Adrenal gland (tissue), 12 donors: ENCODE measurements around the gene STX5. TPM values are rescaled to one million over a fixed set of nuclear protein-coding genes. Genes with fewer than 3 reads are reported as not detected.

ENCODE experiments used
- DNase-seq, 7 donors: peaks; one replicate each; pipeline ENCODE4 v3.0.0-alpha.2; 2019 to 2020
- H3K27ac ChIP-seq, 5 donors: fragments of 200-600 bp; sonication (generic) in 4 of 5; 1 replicate in 3 of 5; 2 replicates in 2 of 5; pipeline versions ENCODE4 v1.5.1 to v1.8.0; 2016 to 2020; ENCODE audit warnings: mild to moderate bottlenecking in 1 of 5
- H3K27me3 ChIP-seq: fragments of 200-600 bp; 2 replicates; pipeline ENCODE4 v1.8.0; 2021
- H3K36me3 ChIP-seq, 2 donors: fragments of 200-600 bp; replicated peaks in 1 of 2; 1 replicate in 1 of 2; 2 replicates in 1 of 2; pipeline versions ENCODE4 v1.5.1 to v1.8.0; 2018 to 2022
- H3K4me1 ChIP-seq, 2 donors: fragments of 200-600 bp; replicated peaks in 1 of 2; 1 replicate in 1 of 2; 2 replicates in 1 of 2; pipeline versions ENCODE4 v1.5.1 to v1.8.0; 2018 to 2021
- H3K4me3 ChIP-seq, 4 donors: fragments of 200-600 bp; sonication (generic) in 3 of 4; one replicate each; pipeline ENCODE4 v1.5.1; 2016 to 2018
- H3K9me3 ChIP-seq, 3 donors: fragments of 200-600 bp; sonication (generic) in 1 of 3; replicated peaks in 1 of 3; 1 replicate in 2 of 3; 2 replicates in 1 of 3; pipeline versions ENCODE4 v1.5.1 to v1.8.0; 2016 to 2021
- POLR2A ChIP-seq, 2 donors: fragments of 450-650 bp; IDR thresholded peaks; one replicate each; pipeline ENCODE4 v1.6.1; 2017; ENCODE audit warnings: antibody characterized with exemption in 2 of 2, mild to moderate bottlenecking in 2 of 2, moderate library complexity in 1 of 2
- WGBS, 4 donors: extraction: QIAGEN DNeasy Blood & Tissue Kit in 2 of 4; methylation state at CpG; one replicate each; pipeline versions ENCODE4 v1.1.5 to v1.1.7; 2013 to 2017; 5-methylcytosine and 5-hydroxymethylcytosine counted together
- intact Hi-C, 2 donors: fragments of 100-400 bp; cut with DNase I; formaldehyde crosslinking; loops; one replicate each; pipeline versions ENCODE4 v1.14.1 to v1.15.0; 2022 to 2023
- polyA plus RNA-seq, 3 donors: library from polyadenylated mRNA; stranded (reverse); fragments of 200-250 nt in 2 of 3; fragments of 350-450 nt in 1 of 3; fragmentation: Illumina TruSeq in 1 of 3; extraction: RNeasy Lipid Tissue Mini Kit (QIAGEN cat#74804) in 1 of 3; gene quantifications; one replicate each; pipeline ENCODE4 v1.2.3, GENCODE V29; 2013 to 2014
- total RNA-seq, 9 donors: library from RNA; depleted of rRNA in 4 of 9; stranded (reverse); fragments of >200 nt in 4 of 9; fragments of 120-200 nt in 1 of 9; fragmentation: NEBNext Ultra II Directional in 1 of 9; extraction: Animal tissue kit (Norgen Biotek cat#: 25700) in 1 of 9; gene quantifications; one replicate each; pipeline versions ENCODE4 v1.1.0 to v1.2.4, GENCODE V29; 2013 to 2023
- TF ChIP-seq, protein P1 (sequence below), 6 experiments: fragments of 450-650 bp in 4 of 6; fragments of 200-600 bp in 2 of 6; sonication (generic) in 1 of 6; IDR thresholded peaks; 1 replicate in 5 of 6; 2 replicates in 1 of 6; pipeline versions ENCODE4 v1.5.1 to v1.8.0; 2016 to 2021; ENCODE audit warnings: antibody characterized with exemption in 6 of 6, mild to moderate bottlenecking in 2 of 6, moderate library complexity in 1 of 6
- donor health status: healthy with polysubstance abuse.
- donor health status: Bipolar disorder and iron deficiency.
- donor health status: DM: yes; HTN: yes; CAD: no.
- donor health status: DM: no; HTN: no; CAD: no.
- donor health status: DM: no; HTN: no; CAD: no.
- donor health status: DM: yes; HTN: yes; CAD: no.

Gene STX5
- total and polyA plus RNA-seq, 12 donors = 19.7 to 59.9 (median 36.0) TPM

DNA sequence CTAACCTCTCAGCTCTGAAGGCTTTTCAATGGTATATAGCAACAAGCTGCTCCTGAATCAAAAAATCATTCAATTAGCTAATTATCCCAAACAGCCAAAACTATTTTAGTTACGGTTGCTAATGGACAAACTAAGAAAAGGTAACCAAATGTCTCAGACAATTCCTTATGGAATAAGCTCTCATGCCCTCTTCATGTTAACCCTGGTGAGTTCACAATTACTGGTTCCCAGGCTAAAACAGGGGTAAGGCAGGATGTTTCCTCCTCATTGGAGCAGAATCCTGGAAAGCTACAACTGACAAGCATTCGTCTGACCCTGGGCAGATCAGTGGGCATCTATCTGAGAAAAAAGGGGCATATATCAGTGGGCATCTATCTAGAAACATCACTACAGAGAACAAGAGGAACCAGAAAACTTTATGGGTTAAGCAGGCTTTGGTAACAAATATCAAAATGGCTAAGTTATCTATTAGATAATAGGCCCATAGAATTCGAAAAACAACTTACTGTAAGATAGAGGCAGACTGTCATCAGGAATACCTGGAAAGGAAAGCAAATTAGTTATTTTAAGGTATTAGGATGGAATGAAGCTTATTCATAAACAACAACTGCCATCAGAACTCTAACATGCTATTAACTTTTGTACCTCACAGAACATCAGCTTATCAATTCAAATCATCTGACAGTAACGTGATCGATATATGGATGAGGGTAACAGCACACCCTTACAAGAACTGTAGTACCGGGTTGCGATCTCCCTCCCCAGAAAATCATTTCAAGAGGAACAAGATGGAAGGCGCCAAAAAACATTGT is 22.4 kb upstream of the STX5 start:
- no peak for TF ChIP-seq POLR2A (IDR thresholded peaks at IDR 0.05)
- TF ChIP-seq, protein P1, sequence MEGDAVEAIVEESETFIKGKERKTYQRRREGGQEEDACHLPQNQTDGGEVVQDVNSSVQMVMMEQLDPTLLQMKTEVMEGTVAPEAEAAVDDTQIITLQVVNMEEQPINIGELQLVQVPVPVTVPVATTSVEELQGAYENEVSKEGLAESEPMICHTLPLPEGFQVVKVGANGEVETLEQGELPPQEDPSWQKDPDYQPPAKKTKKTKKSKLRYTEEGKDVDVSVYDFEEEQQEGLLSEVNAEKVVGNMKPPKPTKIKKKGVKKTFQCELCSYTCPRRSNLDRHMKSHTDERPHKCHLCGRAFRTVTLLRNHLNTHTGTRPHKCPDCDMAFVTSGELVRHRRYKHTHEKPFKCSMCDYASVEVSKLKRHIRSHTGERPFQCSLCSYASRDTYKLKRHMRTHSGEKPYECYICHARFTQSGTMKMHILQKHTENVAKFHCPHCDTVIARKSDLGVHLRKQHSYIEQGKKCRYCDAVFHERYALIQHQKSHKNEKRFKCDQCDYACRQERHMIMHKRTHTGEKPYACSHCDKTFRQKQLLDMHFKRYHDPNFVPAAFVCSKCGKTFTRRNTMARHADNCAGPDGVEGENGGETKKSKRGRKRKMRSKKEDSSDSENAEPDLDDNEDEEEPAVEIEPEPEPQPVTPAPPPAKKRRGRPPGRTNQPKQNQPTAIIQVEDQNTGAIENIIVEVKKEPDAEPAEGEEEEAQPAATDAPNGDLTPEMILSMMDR (IDR thresholded peaks at IDR 0.05) = no peak
- WGBS, 4 donors = 20 to 24% (median 21%) methylated on average over 8 of the region's 8 CpGs
- intact Hi-C loops = no loop called here

DNA sequence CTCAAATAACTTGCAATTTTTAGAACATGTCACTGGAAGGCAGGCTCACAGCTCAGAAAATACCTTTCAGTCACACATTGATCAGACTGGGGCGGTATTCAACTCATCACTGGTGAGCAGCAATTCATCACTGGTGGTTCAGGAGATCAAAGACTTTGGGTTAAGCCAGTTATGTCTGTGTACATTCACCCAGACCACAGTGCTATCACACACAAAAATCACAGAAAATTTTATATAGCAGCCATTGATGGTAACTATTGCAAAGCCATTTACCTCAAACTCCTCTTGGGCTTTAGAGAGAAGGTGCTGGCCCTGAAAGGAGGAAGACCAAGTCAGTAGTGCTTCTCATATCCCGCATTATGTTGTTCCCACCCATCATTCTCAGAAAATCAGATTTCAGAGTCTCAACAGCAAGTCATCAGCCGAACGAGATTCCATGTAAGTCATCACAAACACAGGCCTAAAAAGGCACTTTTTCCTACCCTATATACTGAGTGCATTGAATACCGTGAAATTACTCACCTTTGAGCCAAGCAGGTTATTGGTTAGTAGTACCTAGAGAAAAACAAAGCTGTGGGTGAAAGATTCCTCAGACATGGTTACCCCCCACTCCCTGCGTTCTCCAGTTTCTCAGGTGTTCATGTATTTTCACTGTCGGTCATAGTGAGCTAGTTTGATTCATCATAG is 21.6 kb upstream of the STX5 start:
- TF ChIP-seq, protein P1 (IDR thresholded peaks at IDR 0.05) = no peak
- TF ChIP-seq POLR2A (IDR thresholded peaks at IDR 0.05) = no peak
- WGBS, 4 donors = 65 to 74% (median 72%) methylated on average over 7 of the region's 7 CpGs
- Histone ChIP-seq H3K27me3 (no peaks in the 10 kb centered on the region), H3K4me3 (peak overlapping the region in 1 of 4 donors; percentile 71), H3K4me1 (peaks cover 12 to 21% of the 10 kb centered on the region in 2 donors), H3K9me3 (no peaks in the 10 kb centered on the region), H3K27ac (no peak overlapping the region), H3K36me3 (peaks cover 0 to 32% of the 10 kb centered on the region in 2 donors)
- intact Hi-C loops = no loop called here
- DNase-seq = no peak

More for the DNA sequence above, 22.4 kb upstream of the STX5 start:
- peak overlapping the region in 2 of 5 donors; percentile 62 to 75 for H3K27ac ChIP-seq
- DNase-seq = no peak
- peaks cover 12 to 21% of the 10 kb centered on the region in 2 donors for H3K4me1 ChIP-seq
- H3K27me3 ChIP-seq = no peaks in the 10 kb centered on the region
- peak overlapping the region in 1 of 4 donors; percentile 71 for H3K4me3 ChIP-seq
- H3K36me3 ChIP-seq = peaks cover 0 to 32% of the 10 kb centered on the region in 2 donors
- H3K9me3 ChIP-seq = no peaks in the 10 kb centered on the region

DNA sequence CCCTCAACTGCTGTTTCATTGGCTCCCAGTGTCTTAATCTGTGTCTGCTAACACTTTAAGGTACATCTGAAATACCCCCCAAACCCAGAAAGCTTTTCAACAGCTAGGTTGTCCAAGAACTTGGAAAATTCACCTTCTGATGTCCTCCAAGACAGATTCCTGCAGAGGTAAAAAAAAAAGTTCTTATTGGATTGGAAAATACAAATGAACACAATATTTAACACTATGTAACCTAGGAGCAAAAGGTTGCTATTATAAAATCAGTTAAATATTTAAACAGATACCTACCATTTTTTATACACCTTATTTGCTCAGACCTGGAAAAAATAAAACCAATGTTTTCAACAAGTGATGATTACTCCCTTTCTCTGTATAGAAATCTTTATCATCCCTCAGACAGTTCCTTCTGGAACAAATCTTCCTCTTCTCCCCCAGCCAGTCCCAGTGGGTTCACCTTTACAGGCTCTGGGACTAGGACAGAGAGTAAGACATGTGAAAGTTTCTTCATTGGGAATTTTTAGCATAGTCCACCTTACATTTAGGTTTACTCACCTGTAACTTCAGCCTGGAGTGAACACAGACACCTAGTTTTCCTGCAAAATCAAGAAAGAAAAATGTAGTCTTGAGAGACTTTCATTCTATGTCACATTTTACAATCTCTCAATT is 20.8 kb upstream of the STX5 start:
- intact Hi-C loops = no loop called here
- H3K27ac ChIP-seq = no peak overlapping the region
- no peak for DNase-seq
- no peak for TF ChIP-seq POLR2A (IDR thresholded peaks at IDR 0.05)
- TF ChIP-seq, protein P1 (IDR thresholded peaks at IDR 0.05) = no peak
- no peaks in the 10 kb centered on the region for H3K27me3 ChIP-seq
- H3K4me3 ChIP-seq = no peak overlapping the region
- no peaks in the 10 kb centered on the region for H3K9me3 ChIP-seq
- peaks cover 12 to 21% of the 10 kb centered on the region in 2 donors for H3K4me1 ChIP-seq
- peaks cover 0 to 32% of the 10 kb centered on the region in 2 donors for H3K36me3 ChIP-seq
